SK-N-SH treated with all-trans-retinoic acid at 6 μM for 48 hours (cell line): ENCODE measurements around the gene LRRC74B.

Experiments used
- CSRNP3 ChIP-seq: fragments of 250-450 bp; sonication (Bioruptor Pico); IDR thresholded peaks from 2 replicates; pipeline ENCODE4 v1.5.1; 2021; ENCODE audit warnings: mild to moderate bottlenecking, moderate library complexity
- GLIS3 ChIP-seq: fragments of 250-450 bp; sonication (Bioruptor Pico); IDR thresholded peaks from 2 replicates; pipeline ENCODE4 v1.5.0; 2020; ENCODE audit warnings: mild to moderate bottlenecking, moderate library complexity
- OSR1 ChIP-seq: fragments of 250-450 bp; sonication (Bioruptor Pico); IDR thresholded peaks from 2 replicates; pipeline ENCODE4 v1.8.0; 2022; ENCODE audit warnings: moderate library complexity, mild to moderate bottlenecking, inconsistent platforms
- PPARA ChIP-seq: fragments of 250-450 bp; sonication (Bioruptor Pico); IDR thresholded peaks from 2 replicates; pipeline ENCODE4 v1.5.0; 2020; ENCODE audit warnings: mild to moderate bottlenecking, borderline replicate concordance
- RARB ChIP-seq: fragments of 250-450 bp; sonication (Bioruptor Pico); IDR thresholded peaks from 2 replicates; pipeline ENCODE4 v1.8.0; 2021; ENCODE audit warnings: mild to moderate bottlenecking, moderate library complexity
- TOX ChIP-seq: fragments of 250-450 bp; sonication (Bioruptor Pico); IDR thresholded peaks from 2 replicates; pipeline ENCODE4 v1.8.0; 2021; ENCODE audit warnings: mild to moderate bottlenecking, moderate library complexity, borderline replicate concordance
- TSHZ2 ChIP-seq: fragments of 250-450 bp; sonication (Bioruptor Pico); IDR thresholded peaks from 2 replicates; pipeline ENCODE4 v1.5.0; 2020; ENCODE audit warnings: mild to moderate bottlenecking, moderate library complexity
- ZFP3 ChIP-seq: fragments of 250-450 bp; sonication (Bioruptor Pico); IDR thresholded peaks from 2 replicates; pipeline ENCODE4 v1.5.0; 2020; ENCODE audit warnings: mild to moderate bottlenecking, moderate library complexity
- ZFP30 ChIP-seq: fragments of 450-650 bp; formaldehyde crosslinking; IDR thresholded peaks from 2 replicates; pipeline ENCODE4 v1.5.0; 2022; ENCODE audit warnings: mild to moderate bottlenecking, moderate library complexity
- ZNF565 ChIP-seq: fragments of 450-650 bp; formaldehyde crosslinking; conservative IDR thresholded peaks from 2 replicates; pipeline ENCODE4 v1.5.0; 2020; ENCODE audit warnings: low read depth, mild to moderate bottlenecking, moderate library complexity

- TF ChIP-seq PPARA (no peak), CSRNP3 (CRISPR knock-in tag) (no peak), OSR1 (CRISPR knock-in tag) (no peak), GLIS3 (CRISPR knock-in tag) (no peak), TOX (no peak), ZFP30 (CRISPR knock-in tag) (no peak), TSHZ2 (no peak), ZNF565 (CRISPR knock-in tag) (no peak), ZFP3 (CRISPR knock-in tag) (no peak), RARB (CRISPR knock-in tag) (no peak)
These were observed 10.2 kb downstream of the LRRC74B start for GRCh38 chr22:21055880-21056319.
